ENCODE results near the gene BACH2. TPM values are rescaled to one million over a fixed set of nuclear protein-coding genes. Genes with fewer than 3 reads are reported as not detected.
A peak's percentile ranks its signal among the peaks of the same experiment; 100 is the strongest.

The BACH2 gene
- total and polyA plus RNA-seq, 7 donors = under 0.01 to 5.6 (median 1.4) TPM

DNA sequence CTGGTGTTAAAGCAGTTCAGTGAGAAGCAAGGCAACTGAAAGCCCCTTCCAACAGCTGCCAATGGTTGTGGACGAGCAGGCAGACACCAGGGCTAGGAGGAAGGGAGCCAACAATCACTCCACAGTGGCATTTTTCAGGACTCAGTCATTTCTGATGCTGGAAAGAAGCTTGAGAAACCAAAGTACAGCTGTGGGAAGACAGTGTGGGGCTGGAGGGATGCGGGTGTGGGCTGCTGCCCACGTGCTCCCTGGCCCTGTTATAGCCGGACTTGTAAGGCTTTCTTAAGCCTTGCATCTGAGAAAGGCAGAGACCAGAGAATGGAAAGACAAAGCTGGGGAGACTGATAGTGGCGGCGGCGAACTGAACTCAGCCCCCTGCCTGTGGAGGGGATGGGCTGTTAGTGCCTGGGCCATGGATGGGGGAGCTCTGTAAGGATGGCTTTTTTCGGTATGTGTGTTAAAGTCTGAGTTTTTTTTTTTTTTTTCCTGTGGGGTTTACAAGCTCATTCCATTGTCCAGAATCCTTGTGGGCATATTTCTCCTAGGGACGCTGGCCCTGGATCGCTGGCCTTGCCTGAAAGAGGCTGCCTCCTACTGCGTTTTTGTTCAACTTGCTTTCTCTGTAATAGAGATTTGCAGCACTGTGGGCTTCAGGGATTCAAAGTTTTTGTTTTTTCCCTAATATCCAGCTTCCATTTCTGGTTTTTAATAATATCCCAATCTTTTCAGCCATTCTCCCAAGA lies 310.7 kb downstream of the BACH2 start:
- Histone ChIP-seq H3K4me1 (peaks cover 0 to 21% (median 10%) of the 10 kb centered on the region in 4 donors), H3K27ac (peak overlapping the region in 1 of 4 donors; percentile 29), H3K36me3 (no peaks in the 10 kb centered on the region), H3K27me3 (no peaks in the 10 kb centered on the region), H3K9me3 (no peaks in the 10 kb centered on the region), H3K4me3 (no peak overlapping the region)
- no peak for TF ChIP-seq POLR2AphosphoS5 (IDR thresholded peaks at IDR 0.05)
- TF ChIP-seq EP300 (IDR thresholded peaks at IDR 0.05) = no peak
- no peak for TF ChIP-seq POLR2A (IDR thresholded peaks at IDR 0.05)
- TF ChIP-seq, protein P1, sequence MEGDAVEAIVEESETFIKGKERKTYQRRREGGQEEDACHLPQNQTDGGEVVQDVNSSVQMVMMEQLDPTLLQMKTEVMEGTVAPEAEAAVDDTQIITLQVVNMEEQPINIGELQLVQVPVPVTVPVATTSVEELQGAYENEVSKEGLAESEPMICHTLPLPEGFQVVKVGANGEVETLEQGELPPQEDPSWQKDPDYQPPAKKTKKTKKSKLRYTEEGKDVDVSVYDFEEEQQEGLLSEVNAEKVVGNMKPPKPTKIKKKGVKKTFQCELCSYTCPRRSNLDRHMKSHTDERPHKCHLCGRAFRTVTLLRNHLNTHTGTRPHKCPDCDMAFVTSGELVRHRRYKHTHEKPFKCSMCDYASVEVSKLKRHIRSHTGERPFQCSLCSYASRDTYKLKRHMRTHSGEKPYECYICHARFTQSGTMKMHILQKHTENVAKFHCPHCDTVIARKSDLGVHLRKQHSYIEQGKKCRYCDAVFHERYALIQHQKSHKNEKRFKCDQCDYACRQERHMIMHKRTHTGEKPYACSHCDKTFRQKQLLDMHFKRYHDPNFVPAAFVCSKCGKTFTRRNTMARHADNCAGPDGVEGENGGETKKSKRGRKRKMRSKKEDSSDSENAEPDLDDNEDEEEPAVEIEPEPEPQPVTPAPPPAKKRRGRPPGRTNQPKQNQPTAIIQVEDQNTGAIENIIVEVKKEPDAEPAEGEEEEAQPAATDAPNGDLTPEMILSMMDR (IDR thresholded peaks at IDR 0.05) = no peak
- 88 to 89% methylated on average over 11 of the region's 11 CpGs for WGBS, 2 donors
- intact Hi-C loops (cut with DNase I) = no loop called here
- no peak for DNase-seq

DNA sequence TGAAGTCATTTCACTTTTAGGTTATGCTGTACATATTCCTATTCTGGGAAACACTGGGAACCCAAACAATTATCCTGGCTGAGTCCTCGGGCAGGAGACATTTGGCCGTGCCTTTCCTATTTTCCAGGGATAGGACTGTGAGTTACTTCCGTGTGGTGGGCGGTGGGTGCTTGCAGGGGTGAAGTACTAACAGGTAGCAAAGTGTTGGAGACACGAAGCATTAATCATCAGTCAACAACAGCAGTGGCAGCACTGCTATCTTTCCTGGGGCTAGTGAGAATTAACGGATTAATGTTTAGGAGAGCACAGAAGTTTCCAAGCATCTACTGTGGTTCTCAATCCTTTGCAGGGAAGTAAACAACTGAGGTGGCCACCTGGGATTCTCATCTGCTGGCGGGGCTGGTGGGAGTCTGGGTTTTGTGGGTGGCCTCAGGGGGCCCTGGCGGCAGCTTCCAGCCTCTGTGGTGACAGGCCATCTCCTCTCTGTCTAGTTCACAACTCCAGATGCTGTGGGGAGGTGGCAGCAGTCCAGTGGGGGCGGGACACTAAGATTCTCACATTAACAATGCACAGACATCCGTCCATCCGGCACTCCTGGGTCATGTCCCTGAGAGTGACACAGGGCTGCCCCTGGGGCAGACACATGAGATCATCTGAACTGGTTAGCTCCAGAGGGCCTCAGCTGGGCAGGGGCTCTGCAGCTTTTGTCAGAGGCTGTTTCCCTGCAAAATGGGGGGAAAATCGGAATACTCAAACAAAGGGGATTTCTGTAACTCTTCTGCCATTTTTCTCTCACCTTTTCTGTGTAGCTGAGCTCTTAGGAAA lies 311.5 kb downstream of the BACH2 start:
- intact Hi-C loops (cut with DNase I) = no loop called here

DNA sequence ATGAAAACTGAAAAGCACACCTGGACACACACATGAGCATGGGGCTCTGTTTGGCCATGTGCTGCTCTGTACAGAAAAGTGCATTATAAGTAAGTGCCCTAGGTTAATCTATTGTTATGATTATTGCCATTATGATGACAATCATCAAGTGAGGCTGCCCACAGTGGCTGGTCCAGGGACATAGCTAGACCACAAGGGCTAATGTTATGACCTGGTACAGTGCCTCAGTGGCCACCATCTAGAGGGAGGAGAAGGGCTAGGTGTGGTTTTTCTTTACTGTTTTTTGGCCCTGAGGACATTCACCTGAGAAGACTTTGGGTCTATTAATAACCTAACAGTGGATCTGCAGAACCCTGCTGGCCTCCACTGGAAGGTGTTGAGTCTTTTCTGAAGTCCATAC lies 316.3 kb downstream of the BACH2 start:
- Histone ChIP-seq H3K4me3 (no peak overlapping the region), H3K27ac (no peak overlapping the region), H3K4me1 (peaks cover 0 to 8% (median 2%) of the 10 kb centered on the region in 4 donors), H3K9me3 (no peaks in the 10 kb centered on the region), H3K27me3 (no peaks in the 10 kb centered on the region), H3K36me3 (no peaks in the 10 kb centered on the region)
- DNase-seq = no peak
- no peak for TF ChIP-seq EP300 (IDR thresholded peaks at IDR 0.05)
- TF ChIP-seq, protein P1 (IDR thresholded peaks at IDR 0.05) = no peak
- intact Hi-C loops (cut with DNase I) = no loop called here

More for the DNA sequence above, 311.5 kb downstream of the BACH2 start:
- Histone ChIP-seq H3K27me3 (no peaks in the 10 kb centered on the region), H3K27ac (peak overlapping the region in 1 of 4 donors; percentile 29), H3K4me3 (no peak overlapping the region), H3K4me1 (peaks cover 0 to 19% (median 9%) of the 10 kb centered on the region in 4 donors), H3K36me3 (no peaks in the 10 kb centered on the region), H3K9me3 (no peaks in the 10 kb centered on the region)
- peak; percentile 72 for DNase-seq
- 70 to 80% methylated on average over 12 of the region's 12 CpGs for WGBS, 2 donors
- TF ChIP-seq EP300 (IDR thresholded peaks at IDR 0.05) (no peak), POLR2AphosphoS5 (IDR thresholded peaks at IDR 0.05) (no peak), POLR2A (IDR thresholded peaks at IDR 0.05) (no peak)
- TF ChIP-seq, protein P1 (IDR thresholded peaks at IDR 0.05) = no peak

DNA sequence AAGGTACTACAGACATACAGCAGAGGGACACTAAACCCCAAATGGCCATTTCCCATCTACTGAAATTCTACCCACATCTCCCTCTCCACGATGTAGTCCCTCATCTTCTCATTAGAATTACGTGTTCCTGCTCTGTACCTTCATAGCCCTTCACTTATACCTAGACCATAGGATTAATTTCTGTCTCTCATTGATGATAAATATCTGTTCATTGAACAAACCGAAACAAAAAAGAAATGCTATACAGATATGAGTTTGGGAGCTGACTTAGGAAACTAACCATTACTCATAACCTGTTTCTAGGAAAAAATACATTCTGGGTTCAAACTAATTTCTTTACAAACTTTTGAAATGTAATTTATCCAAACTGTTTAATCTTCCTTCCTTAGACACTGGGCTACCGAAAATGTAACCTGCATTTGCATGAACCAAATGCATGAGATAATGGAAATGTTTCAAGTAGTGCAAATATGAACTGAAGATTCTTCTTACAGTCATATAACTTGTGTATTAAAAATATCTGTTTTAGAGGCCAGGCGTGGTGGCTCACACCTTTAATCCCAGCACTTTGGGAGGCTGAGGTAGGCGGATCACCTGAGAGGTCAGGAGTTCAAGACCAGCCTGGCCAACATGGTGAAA lies 317.0 kb downstream of the BACH2 start:
- intact Hi-C loops (cut with DNase I) = no loop called here
- no peak overlapping the region for H3K27ac ChIP-seq
- no peak overlapping the region for H3K4me3 ChIP-seq
- WGBS, 2 donors = 90 to 93% methylated on average over 6 of the region's 6 CpGs
- TF ChIP-seq EP300 (IDR thresholded peaks at IDR 0.05) (no peak), POLR2A (IDR thresholded peaks at IDR 0.05) (no peak), POLR2AphosphoS5 (IDR thresholded peaks at IDR 0.05) (no peak)
- TF ChIP-seq, protein P1 (IDR thresholded peaks at IDR 0.05) = no peak
- no peaks in the 10 kb centered on the region for H3K9me3 ChIP-seq
- peaks cover 0 to 7% (median 0%) of the 10 kb centered on the region in 4 donors for H3K4me1 ChIP-seq
- no peaks in the 10 kb centered on the region for H3K36me3 ChIP-seq
- no peaks in the 10 kb centered on the region for H3K27me3 ChIP-seq
- DNase-seq = no peak
